ENCODE results near the gene BIN2. TPM values are rescaled to one million over a fixed set of nuclear protein-coding genes. Genes with fewer than 3 reads are reported as not detected.
"Not testable (repeated sequence)": the region's sequence is repeated elsewhere in the genome, so short reads cannot be mapped to it uniquely, and the experiment has no call there.

BIN2 gene
- total RNA-seq, 1 experiment from 2014 or later = not detected

DNA sequence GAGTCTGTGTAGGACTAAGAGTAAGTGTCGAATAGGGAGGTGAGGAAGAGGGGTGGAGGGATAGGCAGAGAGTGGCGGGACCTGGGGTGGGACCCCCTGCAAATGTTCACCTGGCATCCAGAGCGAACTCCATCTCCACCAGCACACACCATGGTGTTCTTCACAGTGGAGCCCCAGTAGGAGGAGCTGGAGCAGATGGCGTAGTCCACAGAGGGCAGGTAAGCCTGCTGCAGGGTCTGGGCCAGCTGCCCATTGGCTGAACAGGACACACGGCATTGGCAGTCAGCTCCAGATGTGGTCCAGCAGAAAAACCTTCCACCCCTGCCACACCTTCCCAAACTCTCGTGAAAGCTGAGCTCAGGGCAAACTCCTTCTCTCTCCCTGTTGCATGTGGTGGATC lies 15.8 kb upstream of the BIN2 start:
- peaks cover 11% of the 10 kb centered on the region; the same call in 1 of the 2 replicates for H3F3A ChIP-seq (ENCODE audit: insufficient read depth, low read depth)
- CTCF ChIA-PET = interaction anchor here (0.6 to 1.8 kb wide), 2 partner anchors 13 to 77 kb away, joined by 4 to 8 read pairs; no protein-coding TSS in a partner anchor
- DNase-seq = no peak
- intact Hi-C loops (cut with micrococcal nuclease; ENCODE audit: unreplicated experiment) = loop anchor here (5.0 to 10.0 kb wide), 4 partner anchors 255 to 575 kb away; partner anchors contain the start of genes ATF1 and CSRNP2
- H4K20me1 ChIP-seq (ENCODE audit: insufficient read depth) = no peaks in the 10 kb centered on the region
- no peak for TF ChIP-seq CTCF (conservative IDR thresholded peaks at IDR 0.05)
- TF ChIP-seq EZH2 (IDR thresholded peaks at IDR 0.05; ENCODE audit: low read depth) = no peak
- H3K4me2 ChIP-seq = no peak overlapping the region
- H3K4me3 ChIP-seq = no peak overlapping the region
- H3K27me3 ChIP-seq (ENCODE audit: insufficient read depth, low read depth) = no peaks in the 10 kb centered on the region
- no peak overlapping the region for H3K27ac ChIP-seq
- no peaks in the 10 kb centered on the region for H3K9me2 ChIP-seq (ENCODE audit: insufficient read depth)
- H3K79me2 ChIP-seq (ENCODE audit: low read depth) = no peaks in the 10 kb centered on the region
- BruUV-seq (replicated peaks) = no TSS peak
- H3K36me3 ChIP-seq (ENCODE audit: low read depth) = no peaks in the 10 kb centered on the region
- H2AFZ ChIP-seq = no peak overlapping the region
- POLR2A ChIA-PET (ENCODE audit: unreplicated experiment) = no interaction called here
- H3K9me3 ChIP-seq (ENCODE audit: insufficient read depth, low read depth) = no peaks in the 10 kb centered on the region
- peaks cover 16% of the 10 kb centered on the region for H3K4me1 ChIP-seq (replicated peaks; ENCODE audit: insufficient read depth)

GRCh38 chr12:51337336-51337735 lies 13.4 kb upstream of the BIN2 start:
- H3K9me3 ChIP-seq (ENCODE audit: insufficient read depth, low read depth); H3K4me2 ChIP-seq; intact Hi-C loops (cut with micrococcal nuclease; ENCODE audit: unreplicated experiment); DNase-seq; H3K9me2 ChIP-seq (ENCODE audit: insufficient read depth); H2AFZ ChIP-seq; H3K79me2 ChIP-seq (ENCODE audit: low read depth); H3K36me3 ChIP-seq (ENCODE audit: low read depth); H4K20me1 ChIP-seq (ENCODE audit: insufficient read depth); H3K27me3 ChIP-seq (ENCODE audit: insufficient read depth, low read depth); H3K27ac ChIP-seq; BruUV-seq (replicated peaks); H3K4me3 ChIP-seq: not testable (repeated sequence)
- CTCF ChIA-PET = interaction anchor here (0.7 kb wide), 1 partner anchor 1465 kb away, joined by 4 read pairs; no protein-coding TSS in a partner anchor
- peaks cover 20% of the 10 kb centered on the region; the same call in 1 of the 2 replicates for H3F3A ChIP-seq (ENCODE audit: insufficient read depth, low read depth)
- POLR2A ChIA-PET (ENCODE audit: unreplicated experiment) = interaction anchor here (0.6 to 0.7 kb wide), 2 partner anchors 11 to 65 kb away, joined by 3 to 4 read pairs; no protein-coding TSS in a partner anchor
- H3K4me1 ChIP-seq (replicated peaks; ENCODE audit: insufficient read depth) = peaks cover 27% of the 10 kb centered on the region

DNA sequence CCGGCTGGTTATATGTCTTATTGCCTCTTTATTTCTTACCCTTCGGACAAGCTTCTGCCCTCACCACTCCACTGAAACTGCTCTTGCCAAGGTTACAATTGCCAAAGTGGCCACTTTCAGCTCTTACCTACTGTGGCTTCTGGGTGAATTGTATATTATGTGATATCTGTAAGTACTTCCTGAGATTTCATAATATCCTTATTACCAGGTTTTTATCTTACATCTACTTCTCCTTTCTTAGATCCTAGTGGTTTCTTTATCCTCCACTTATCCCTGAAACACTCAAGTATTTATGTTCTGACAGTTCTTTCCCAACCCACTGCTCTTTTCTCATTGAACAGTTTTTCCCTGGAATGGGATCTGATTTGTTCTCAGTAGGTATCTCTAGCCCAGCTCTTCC lies 12.0 kb upstream of the BIN2 start:
- no peak overlapping the region for H3K4me3 ChIP-seq
- CTCF ChIA-PET = no interaction called here
- H2AFZ ChIP-seq = 0 out of 2 replicates have a peak overlapping the region, but pooled peaks have one; percentile 29
- H3K27me3 ChIP-seq (ENCODE audit: insufficient read depth, low read depth) = no peaks in the 10 kb centered on the region
- peaks cover 19% of the 10 kb centered on the region for H3K4me1 ChIP-seq (replicated peaks; ENCODE audit: insufficient read depth)
- TF ChIP-seq EZH2 (IDR thresholded peaks at IDR 0.05; ENCODE audit: low read depth) (no peak), CTCF (conservative IDR thresholded peaks at IDR 0.05) (no peak)
- H3K79me2 ChIP-seq (ENCODE audit: low read depth) = no peaks in the 10 kb centered on the region
- no peak overlapping the region for H3K4me2 ChIP-seq
- no peaks in the 10 kb centered on the region for H4K20me1 ChIP-seq (ENCODE audit: insufficient read depth)
- H3K27ac ChIP-seq = no peak overlapping the region
- no TSS peak for BruUV-seq (replicated peaks)
- intact Hi-C loops (cut with micrococcal nuclease; ENCODE audit: unreplicated experiment) = no loop called here
- H3F3A ChIP-seq (ENCODE audit: insufficient read depth, low read depth) = peaks cover 20% of the 10 kb centered on the region; the same call in 1 of the 2 replicates
- POLR2A ChIA-PET (ENCODE audit: unreplicated experiment) = interaction anchor here (0.7 kb wide), 1 partner anchor 92 kb away, joined by 16 read pairs; no protein-coding TSS in a partner anchor
- no peaks in the 10 kb centered on the region for H3K9me3 ChIP-seq (ENCODE audit: insufficient read depth, low read depth)
- H3K9me2 ChIP-seq (ENCODE audit: insufficient read depth) = no peaks in the 10 kb centered on the region
- H3K36me3 ChIP-seq (ENCODE audit: low read depth) = no peaks in the 10 kb centered on the region
- DNase-seq = no peak

DNA sequence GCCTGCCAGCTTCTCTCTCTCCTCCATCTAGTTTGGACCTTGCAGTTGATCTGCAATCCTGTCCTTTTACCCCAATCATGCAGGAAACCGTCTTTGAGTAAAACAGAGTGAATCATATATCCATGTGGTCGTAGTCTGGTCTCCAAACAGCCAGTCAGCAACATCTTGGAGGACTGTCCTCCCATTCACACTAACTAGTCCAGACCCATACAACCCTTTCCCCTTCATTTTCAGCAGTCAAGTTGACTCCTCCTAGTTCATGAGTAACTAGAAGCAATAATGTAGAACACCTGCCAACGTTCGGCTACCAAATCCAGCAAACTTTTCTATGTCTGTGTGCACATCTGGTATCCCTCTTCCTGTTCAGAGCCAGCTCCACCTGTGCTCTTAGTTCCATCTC lies 10.8 kb upstream of the BIN2 start:
- ChIA-PET CTCF (interaction anchor here (0.6 kb wide), 1 partner anchor 289 kb away, joined by 5 read pairs; no protein-coding TSS in a partner anchor), POLR2A (ENCODE audit: unreplicated experiment) (no interaction called here)
- Histone ChIP-seq H3K4me2 (no peak overlapping the region), H3K4me3 (no peak overlapping the region), H2AFZ (no peak overlapping the region), H3K36me3 (ENCODE audit: low read depth) (no peaks in the 10 kb centered on the region), H3K9me3 (ENCODE audit: insufficient read depth, low read depth) (no peaks in the 10 kb centered on the region), H3F3A (ENCODE audit: insufficient read depth, low read depth) (peaks cover 20% of the 10 kb centered on the region; the same call in 1 of the 2 replicates), H3K27me3 (ENCODE audit: insufficient read depth, low read depth) (no peaks in the 10 kb centered on the region), H3K79me2 (ENCODE audit: low read depth) (no peaks in the 10 kb centered on the region), H3K4me1 (replicated peaks; ENCODE audit: insufficient read depth) (peaks cover 19% of the 10 kb centered on the region), H3K9me2 (ENCODE audit: insufficient read depth) (no peaks in the 10 kb centered on the region), H4K20me1 (ENCODE audit: insufficient read depth) (no peaks in the 10 kb centered on the region), H3K27ac (no peak overlapping the region)
- DNase-seq = no peak
- intact Hi-C loops (cut with micrococcal nuclease; ENCODE audit: unreplicated experiment) = no loop called here
- no TSS peak for BruUV-seq (replicated peaks)
- TF ChIP-seq CTCF (conservative IDR thresholded peaks at IDR 0.05) (no peak), EZH2 (IDR thresholded peaks at IDR 0.05; ENCODE audit: low read depth) (no peak)

Measured in PC-9 (cell line).